ENCODE measurements around the gene CLTC.

DNA sequence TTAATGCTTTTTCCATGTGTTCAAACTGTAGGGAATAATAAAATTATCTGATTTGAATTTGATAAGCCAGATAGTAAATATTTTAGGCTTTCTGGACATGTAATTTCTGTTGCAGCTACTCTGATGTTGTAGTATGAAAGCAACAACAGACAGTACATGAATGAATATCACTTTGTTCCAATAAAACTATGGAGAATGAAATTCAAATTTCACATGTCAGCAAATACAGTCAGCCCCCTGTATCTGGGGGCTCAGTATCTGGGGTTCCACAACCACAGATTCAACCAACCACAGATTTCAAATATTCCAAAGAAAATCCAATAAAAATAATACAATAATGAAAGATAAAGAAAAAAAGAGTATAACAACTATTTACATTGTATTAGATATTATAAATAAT lies 8.2 kb upstream of the CLTC start:
- TF ChIP-seq EZH2 (IDR thresholded peaks at IDR 0.05) (no peak), EZH2phosphoT487 (IDR thresholded peaks at IDR 0.05) (no peak)
- TF ChIP-seq, protein P1, sequence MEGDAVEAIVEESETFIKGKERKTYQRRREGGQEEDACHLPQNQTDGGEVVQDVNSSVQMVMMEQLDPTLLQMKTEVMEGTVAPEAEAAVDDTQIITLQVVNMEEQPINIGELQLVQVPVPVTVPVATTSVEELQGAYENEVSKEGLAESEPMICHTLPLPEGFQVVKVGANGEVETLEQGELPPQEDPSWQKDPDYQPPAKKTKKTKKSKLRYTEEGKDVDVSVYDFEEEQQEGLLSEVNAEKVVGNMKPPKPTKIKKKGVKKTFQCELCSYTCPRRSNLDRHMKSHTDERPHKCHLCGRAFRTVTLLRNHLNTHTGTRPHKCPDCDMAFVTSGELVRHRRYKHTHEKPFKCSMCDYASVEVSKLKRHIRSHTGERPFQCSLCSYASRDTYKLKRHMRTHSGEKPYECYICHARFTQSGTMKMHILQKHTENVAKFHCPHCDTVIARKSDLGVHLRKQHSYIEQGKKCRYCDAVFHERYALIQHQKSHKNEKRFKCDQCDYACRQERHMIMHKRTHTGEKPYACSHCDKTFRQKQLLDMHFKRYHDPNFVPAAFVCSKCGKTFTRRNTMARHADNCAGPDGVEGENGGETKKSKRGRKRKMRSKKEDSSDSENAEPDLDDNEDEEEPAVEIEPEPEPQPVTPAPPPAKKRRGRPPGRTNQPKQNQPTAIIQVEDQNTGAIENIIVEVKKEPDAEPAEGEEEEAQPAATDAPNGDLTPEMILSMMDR (IDR thresholded peaks at IDR 0.05) = no peak

Measured in neural progenitor cell (in vitro differentiated cells).